NOMO-1 (cell line): Measurements from ENCODE around the gene NCAM1.

ENCODE experiments used
- DNase-seq, 2 experiments: peaks; one replicate each; lab custom pipeline; 2025; ENCODE audit not compliant: unreplicated experiment in 2 of 2; lab: John Stamatoyannopoulos, UW

Gene NCAM1

GRCh38 chr11:113121746-113122145, 160.5 kb downstream of the NCAM1 start:
- DNase-seq: no peak

DNA sequence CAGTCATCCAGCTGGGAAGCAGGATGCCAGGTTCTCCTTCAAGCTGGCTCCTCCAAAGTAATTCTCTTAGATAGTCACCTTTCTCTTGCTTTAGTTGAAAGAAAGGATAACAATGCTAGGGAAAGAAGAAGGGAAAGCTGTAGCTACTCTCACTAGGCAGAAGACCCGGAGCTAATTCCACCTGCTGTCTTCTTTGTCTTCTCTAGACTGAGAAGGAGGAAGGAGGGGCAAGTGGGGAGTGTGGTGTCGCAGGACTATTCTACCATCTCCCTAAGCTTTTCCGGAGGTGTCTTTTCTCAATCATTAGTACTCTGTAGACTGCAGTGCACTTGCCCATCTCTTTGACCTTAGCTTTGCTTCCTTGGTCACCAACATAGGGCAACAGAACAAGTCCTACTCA, 162.8 kb downstream of the NCAM1 start:
- no peak for DNase-seq

DNA sequence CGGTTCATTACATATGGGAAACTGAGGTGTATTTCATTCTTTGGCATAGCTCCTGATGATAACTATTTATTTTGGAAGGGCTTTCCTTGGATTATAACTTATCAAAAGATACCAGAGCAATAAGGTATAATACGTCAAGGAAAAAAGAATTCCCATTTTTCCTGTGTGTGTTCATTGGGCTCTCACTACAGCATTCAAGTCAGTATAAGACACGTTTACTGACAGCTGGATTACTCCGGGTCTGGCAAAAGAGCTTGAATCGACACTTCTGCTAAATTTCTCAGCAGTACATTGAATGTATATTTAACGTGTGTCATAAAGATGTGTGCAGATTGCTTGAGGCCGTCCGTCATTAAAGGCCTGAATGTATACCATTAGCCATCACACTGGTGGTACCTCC, 163.4 kb downstream of the NCAM1 start:
- DNase-seq: no peak

DNA sequence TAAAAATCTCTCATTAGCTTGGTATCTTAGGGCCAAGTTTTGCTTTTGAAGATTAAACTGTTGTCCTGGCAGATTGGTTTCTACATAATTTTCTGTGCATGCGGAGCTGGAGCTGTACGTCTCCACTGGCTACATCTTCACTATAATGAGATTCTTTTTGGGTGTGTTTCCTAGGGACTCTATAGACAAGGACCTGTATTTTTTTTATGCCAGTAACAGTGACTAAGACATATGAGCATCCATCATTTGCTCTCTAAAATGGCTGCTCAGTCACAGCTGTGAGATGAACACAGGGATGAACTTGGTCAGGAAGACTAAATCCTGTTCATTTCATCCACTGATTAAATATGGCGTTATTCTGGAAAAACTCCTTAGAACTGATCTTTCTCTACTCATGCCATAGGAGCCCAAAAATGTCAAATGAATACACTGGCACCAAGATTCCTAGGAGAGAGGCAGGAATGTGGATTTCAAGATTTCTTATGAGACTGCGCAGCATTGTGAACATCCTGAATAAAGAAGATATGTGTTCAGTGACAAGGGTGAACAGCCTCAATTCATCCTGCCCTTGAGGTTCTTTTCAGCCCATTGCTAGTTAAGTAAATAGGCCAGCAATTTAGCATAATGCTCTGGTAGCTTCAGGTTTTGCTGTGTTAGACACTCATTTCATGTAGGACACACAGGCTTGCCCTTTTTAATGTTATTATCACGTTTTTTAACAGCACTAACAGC, 168.2 kb downstream of the NCAM1 start:
- no peak for DNase-seq

DNA sequence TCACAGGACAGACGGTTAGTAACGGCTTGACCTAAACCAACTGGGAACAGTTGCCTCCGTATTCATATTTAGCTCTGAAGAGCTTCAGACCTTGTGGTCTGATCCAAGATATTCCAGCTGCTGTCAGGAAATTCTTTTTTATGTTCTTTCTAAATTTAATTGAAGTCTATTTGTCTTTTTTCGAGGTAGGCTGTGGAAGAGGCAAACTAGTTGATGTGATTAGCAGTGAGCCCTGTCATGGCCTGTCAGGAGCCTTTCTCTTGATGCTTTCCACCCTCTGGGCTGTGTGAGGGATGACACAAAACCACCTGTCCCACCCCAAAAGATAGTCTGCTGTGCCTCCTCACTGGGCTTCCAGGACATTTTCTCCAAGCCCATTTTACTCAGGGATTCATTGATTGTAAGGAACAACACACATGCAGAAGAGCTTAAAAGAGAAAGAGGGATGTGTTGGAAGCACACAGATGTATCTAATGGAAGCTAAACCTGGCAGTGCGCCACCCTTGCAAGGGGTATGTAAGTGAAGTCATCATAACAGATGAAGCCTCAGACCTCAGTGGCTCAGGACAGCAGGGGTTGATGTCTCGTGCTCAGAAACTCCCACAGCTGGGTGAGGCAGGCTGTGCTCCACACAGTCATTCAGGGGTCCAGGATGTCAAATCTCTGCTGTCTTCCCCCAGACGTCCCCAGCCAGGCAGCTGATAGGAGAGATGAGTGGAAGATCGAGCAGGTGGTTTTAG, 170.0 kb downstream of the NCAM1 start:
- DNase-seq: no peak

DNA sequence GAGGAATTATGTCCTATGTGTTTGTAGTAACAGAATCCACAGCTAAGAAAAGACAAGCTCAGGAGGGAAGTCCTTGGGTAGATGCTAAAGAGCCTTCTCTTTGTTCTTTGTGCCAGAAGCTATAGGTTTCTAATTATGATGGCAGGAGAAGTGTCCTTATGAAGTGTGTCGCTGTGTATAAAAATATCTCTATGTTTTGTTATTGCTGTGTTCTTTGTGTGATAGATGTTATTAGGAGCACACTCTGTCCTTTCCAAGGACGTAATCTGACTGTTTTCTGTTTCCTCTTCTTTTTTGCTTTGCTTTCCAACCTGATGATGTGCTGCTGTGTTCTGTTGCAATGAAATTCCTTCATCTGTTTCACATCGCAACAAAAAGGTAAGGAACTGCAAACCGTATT, 171.9 kb downstream of the NCAM1 start:
- no peak for DNase-seq

- DNase-seq: no peak
These were observed 173.4 kb downstream of the NCAM1 start for GRCh38 chr11:113134626-113135025.

GRCh38 chr11:113137713-113138529, 176.7 kb downstream of the NCAM1 start:
- no peak for DNase-seq

- no peak for DNase-seq
These were observed 177.5 kb downstream of the NCAM1 start for GRCh38 chr11:113138731-113139130.

DNA sequence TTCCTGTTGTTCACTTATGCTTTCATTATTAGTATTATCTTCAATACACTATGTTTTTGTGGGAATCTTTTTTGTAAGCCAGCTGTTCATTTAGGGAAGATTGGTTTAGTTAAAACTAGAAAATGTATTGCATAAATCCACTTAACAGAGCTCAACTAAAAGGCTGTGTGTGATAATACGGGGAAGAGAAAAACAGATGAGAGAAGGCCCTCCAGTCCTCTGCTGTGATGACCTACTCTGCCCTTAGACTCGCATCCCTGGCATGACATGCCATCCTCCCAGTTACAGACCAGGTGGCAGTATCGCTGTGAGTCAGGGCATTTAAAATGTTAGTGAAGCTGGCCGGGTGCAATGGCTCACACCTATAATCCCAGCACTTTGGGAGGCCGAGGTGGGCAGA, 179.8 kb downstream of the NCAM1 start:
- DNase-seq: no peak

- no peak for DNase-seq
These were observed 181.3 kb downstream of the NCAM1 start for GRCh38 chr11:113142508-113142907.

- no peak for DNase-seq
These were observed 186.0 kb downstream of the NCAM1 start for GRCh38 chr11:113147249-113147648.

GRCh38 chr11:113148076-113148475, 186.9 kb downstream of the NCAM1 start:
- no peak for DNase-seq

GRCh38 chr11:113148652-113149051, 187.4 kb downstream of the NCAM1 start:
- no peak for DNase-seq

DNA sequence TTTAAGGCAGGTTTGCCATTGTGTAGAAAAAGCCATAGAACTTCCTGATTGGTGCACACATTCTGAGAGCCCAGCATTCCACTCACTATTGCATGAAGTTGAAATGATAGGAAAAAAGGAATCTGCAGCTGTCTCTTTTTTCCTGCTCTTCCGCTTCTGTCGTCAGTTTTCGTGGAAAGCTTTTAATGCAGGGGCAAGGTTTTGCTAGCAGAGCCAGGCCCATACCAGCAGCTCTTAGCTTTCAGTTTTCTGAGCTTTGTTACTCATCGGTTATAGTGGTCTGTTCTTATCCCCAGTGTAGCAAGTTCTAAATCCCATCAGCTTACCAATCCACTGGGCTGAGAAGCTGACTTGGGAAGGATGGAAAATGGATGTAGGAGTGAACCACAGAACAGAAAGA, 190.3 kb downstream of the NCAM1 start:
- no peak for DNase-seq

- DNase-seq: no peak
These were observed 191.3 kb downstream of the NCAM1 start for GRCh38 chr11:113152500-113152899.

- no peak for DNase-seq
These were observed 192.6 kb downstream of the NCAM1 start for GRCh38 chr11:113153847-113154246.

DNA sequence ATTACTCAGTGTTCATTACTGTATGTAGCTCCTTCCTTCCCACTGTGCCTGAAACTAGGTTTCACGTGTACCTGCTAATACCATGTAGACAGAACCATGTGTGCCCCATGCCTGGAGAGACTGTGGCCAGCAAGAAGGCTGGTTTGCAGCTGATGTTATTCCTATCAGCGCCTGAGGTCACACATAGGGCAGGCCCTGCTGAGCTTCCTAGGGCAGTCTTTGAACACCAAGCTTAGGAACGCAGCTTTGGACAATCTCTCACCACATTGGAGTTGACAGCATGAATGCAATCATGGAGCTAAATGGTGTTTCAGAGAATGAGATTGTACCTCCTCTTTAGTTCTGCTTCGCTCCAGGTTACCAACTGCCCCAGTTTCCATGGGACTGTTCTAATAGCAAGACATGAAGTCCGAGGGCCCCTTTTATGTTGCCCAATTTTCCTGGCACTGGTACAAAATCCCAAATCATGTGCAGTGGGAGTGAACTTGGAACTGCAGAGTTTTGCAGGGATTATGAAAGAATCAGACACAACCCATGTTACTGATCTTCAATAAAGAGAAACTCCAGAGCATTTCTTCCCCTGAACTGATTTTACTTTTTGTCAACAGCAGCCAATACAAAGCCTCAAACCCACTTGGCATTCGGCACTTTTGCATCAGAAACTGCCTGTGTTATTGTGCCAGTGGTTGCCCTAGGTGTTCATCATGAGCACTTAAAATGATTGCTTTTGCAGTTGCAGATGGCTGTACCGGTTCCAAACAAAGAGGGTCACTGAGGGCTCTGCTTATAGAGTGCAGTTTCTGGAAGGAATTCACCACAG, 199.0 kb downstream of the NCAM1 start:
- DNase-seq: no peak

DNA sequence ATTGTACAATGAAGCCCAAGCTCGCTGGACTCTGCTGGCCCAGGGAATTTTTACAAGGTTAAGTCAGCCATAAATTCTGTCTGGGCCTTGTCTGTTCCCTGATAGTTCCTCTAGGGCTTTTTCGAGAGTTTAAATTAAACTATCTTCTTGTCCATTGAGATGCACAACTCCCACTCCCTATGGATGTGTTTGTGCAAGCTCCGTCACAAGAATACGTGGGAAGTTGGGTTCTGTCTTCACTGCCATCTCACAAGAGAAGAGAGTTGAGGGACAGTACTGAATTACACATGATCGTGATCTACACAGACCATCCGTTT, 199.5 kb downstream of the NCAM1 start:
- no peak for DNase-seq

DNA sequence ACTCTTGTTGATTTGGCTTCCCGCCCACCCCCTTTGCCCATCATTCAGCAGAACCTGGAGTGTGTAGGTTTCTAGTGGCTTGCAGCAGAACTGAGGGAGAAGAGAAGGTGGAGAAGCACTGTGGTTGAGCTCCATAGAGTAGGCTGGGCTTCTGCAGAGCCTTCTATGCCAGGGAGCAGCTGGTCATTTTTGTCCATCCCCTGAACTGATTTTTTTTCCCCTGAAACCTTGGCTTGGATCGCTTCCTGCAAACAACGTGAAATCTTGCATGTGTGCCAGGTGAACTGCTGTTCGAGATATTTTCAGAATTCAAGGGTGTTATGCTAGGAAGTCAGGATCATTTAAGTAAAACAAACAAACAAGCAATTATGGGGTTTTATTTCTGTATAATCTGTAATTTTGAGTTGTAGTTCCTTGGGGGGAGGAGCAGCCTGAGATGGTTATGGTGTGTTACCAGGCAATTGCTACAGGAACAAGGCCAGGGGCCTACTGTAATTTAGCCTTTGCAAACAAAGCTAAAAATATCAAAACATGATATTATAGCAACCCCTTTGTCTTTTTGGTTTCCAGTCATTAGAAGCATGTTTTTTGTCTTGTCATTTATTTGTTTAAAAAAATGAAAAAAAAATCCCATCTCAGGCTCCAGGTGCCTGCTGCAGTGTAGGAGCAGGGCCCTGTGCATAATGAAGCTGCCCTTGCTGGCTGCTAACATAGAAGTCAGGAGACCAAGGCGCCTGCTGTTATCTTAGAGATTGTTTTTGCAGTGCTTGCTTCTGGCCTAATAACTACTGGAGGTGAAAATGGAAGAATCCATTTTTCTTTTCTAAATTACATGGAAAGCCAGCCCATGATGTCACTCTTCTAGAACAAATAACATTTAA, 200.7 kb downstream of the NCAM1 start:
- DNase-seq: no peak
